Endothelial cell of umbilical vein (primary cell): Measurements from ENCODE around the gene QPCT. TPM values are rescaled to one million over a fixed set of nuclear protein-coding genes. Genes with fewer than 3 reads are reported as not detected.
A peak's percentile ranks its signal among the peaks of the same experiment; 100 is the strongest.

Experiments
- BruUV-seq: library from RNA; stranded (reverse); fragments of 400-500 nt; replicated peaks from 2 replicates; lab custom pipeline; 2021; lab: Mats Ljungman, UMichigan
- CTCF ChIA-PET: fragments of 300-600, 350-600 bp; sonication (Branson Sonifier 250); formaldehyde crosslinking; loops from one replicate; lab custom pipeline; 2021; ENCODE audit warnings: antibody characterized with exemption, inconsistent platforms; lab: Charles Lee
- POLR2A ChIA-PET: fragments of 300-600, 350-600 bp; sonication (Branson Sonifier 250); formaldehyde crosslinking; loops from one replicate; lab custom pipeline; 2021; ENCODE audit warnings: antibody characterized with exemption, inconsistent platforms; lab: Charles Lee
- DNase-seq: peaks from one replicate; pipeline ENCODE4 v3.0.0-alpha.2; 2011; ENCODE audit warnings: low read depth, low spot score
- FAIRE-seq: peaks from 2 replicates; lab custom pipeline; 2011; peaks lifted over from hg19 to GRCh38; lab: Jason Lieb, UNC
- H2AFZ ChIP-seq: 2 replicates; pipeline ENCODE4 v1.6.0; 2012; ENCODE audit warnings: low read depth, low read length, control low read depth, inconsistent platforms
- H3K27ac ChIP-seq: 2 replicates; pipeline ENCODE4 v1.5.1; 2011; ENCODE audit warnings: low read depth, mild to moderate bottlenecking, control low read depth, low read length, moderate library complexity; ENCODE audit not compliant: insufficient read depth
- H3K27me3 ChIP-seq, 2 experiments: 2 replicates each; pipeline versions ENCODE4 v1.6.0 to v1.6.1; 2011; ENCODE audit warnings: low read length in 2 of 2, mixed read lengths in 1 of 2; ENCODE audit not compliant: control insufficient read depth in 2 of 2, insufficient read depth in 2 of 2
- H3K36me3 ChIP-seq, 2 experiments: 2 replicates in 1 of 2; 3 replicates in 1 of 2; pipeline ENCODE4 v1.5.1; 2011; ENCODE audit warnings: low read length in 2 of 2, mild to moderate bottlenecking in 1 of 2, moderate library complexity in 1 of 2; ENCODE audit not compliant: control insufficient read depth in 2 of 2, insufficient read depth in 2 of 2; ENCODE audit errors: extremely low read depth in 1 of 2
- H3K4me1 ChIP-seq: 3 replicates; pipeline ENCODE4 v1.5.1; 2011; ENCODE audit warnings: mild to moderate bottlenecking, low read length; ENCODE audit not compliant: control insufficient read depth, insufficient read depth; ENCODE audit errors: extremely low read depth
- H3K4me2 ChIP-seq: 2 replicates; pipeline ENCODE4 v1.6.1; 2011; ENCODE audit warnings: low read length, control low read depth, mixed read lengths; ENCODE audit not compliant: insufficient read depth
- H3K4me3 ChIP-seq, 3 experiments: fragments of 200-600 bp in 1 of 3; sonication (generic), shearing (Covaris generic) in 1 of 3; replicated peaks in 1 of 3; 2 replicates each; pipeline ENCODE4 v1.5.1; 2011 to 2016; ENCODE audit warnings: control low read depth in 3 of 3, low read length in 3 of 3, mild to moderate bottlenecking in 2 of 3, inconsistent platforms in 1 of 3, low read depth in 1 of 3, moderate library complexity in 1 of 3; ENCODE audit not compliant: insufficient read depth in 1 of 3
- H3K79me2 ChIP-seq: 2 replicates; pipeline ENCODE4 v1.6.0; 2012; ENCODE audit warnings: low read length, inconsistent platforms; ENCODE audit not compliant: control insufficient read depth, insufficient read depth
- H3K9ac ChIP-seq: replicated peaks from 2 replicates; pipeline ENCODE3; 2011; ENCODE audit warnings: low read length, control low read depth; ENCODE audit not compliant: insufficient read depth; ENCODE audit errors: extremely low read depth
- H3K9me1 ChIP-seq: replicated peaks from 3 replicates; pipeline ENCODE4 v1.6.0; 2011; ENCODE audit warnings: mild to moderate bottlenecking, low read length; ENCODE audit not compliant: control insufficient read depth, insufficient read depth; ENCODE audit errors: extremely low read depth
- H3K9me3 ChIP-seq: replicated peaks from 2 replicates; pipeline ENCODE4 v1.5.1; 2012; ENCODE audit warnings: low read length, inconsistent platforms; ENCODE audit not compliant: control insufficient read depth, insufficient read depth
- H4K20me1 ChIP-seq: replicated peaks from 2 replicates; pipeline ENCODE3; 2011; ENCODE audit warnings: mild to moderate bottlenecking, low read length; ENCODE audit not compliant: control insufficient read depth, insufficient read depth; ENCODE audit errors: extremely low read depth
- EZH2 ChIP-seq: IDR thresholded peaks from 2 replicates; pipeline ENCODE4 v1.6.1; 2012; ENCODE audit warnings: borderline replicate concordance, low read depth, mild to moderate bottlenecking, moderate library complexity, low read length, inconsistent platforms; ENCODE audit not compliant: severe bottlenecking
- GATA2 ChIP-seq: IDR thresholded peaks from 2 replicates; pipeline ENCODE4 v1.7.0; 2011; ENCODE audit warnings: low read depth, mild to moderate bottlenecking, moderate library complexity, mixed read lengths, low read length; ENCODE audit not compliant: insufficient read length, insufficient read depth
- JUN ChIP-seq: IDR thresholded peaks from 2 replicates; pipeline ENCODE4 v1.6.1; 2011; ENCODE audit warnings: borderline replicate concordance, low read depth; ENCODE audit not compliant: insufficient read length, insufficient read depth
- MAX ChIP-seq: IDR thresholded peaks from 2 replicates; pipeline ENCODE4 v1.6.1; 2011; ENCODE audit not compliant: insufficient read depth, insufficient read length
- MYC ChIP-seq: IDR thresholded peaks from one replicate; pipeline ENCODE4 v1.6.1; 2011; ENCODE audit warnings: mild to moderate bottlenecking, low read depth, low read length
- POLR2A ChIP-seq: IDR thresholded peaks from 2 replicates; pipeline ENCODE4 v1.6.1; 2012; ENCODE audit warnings: low read depth, mild to moderate bottlenecking, control low read depth, low read length
- dilution Hi-C: fragments of 300-500 bp; cut with MboI; formaldehyde crosslinking; loops from one replicate; pipeline ENCODE4 v1.15.0; 2019; ENCODE audit warnings: low sequenced_read_pairs; ENCODE audit not compliant: extremely low pct_ligation_motif_present
- intact Hi-C: fragments of 100-400 bp; cut with micrococcal nuclease; formaldehyde crosslinking; loops from one replicate; pipeline ENCODE4 v1.10.0; 2022
- polyA plus RNA-seq, 4 experiments: library from polyadenylated mRNA; depleted of rRNA in 3 of 4; stranded (reverse) in 3 of 4; unstranded in 1 of 4; fragments of >200 nt; gene quantifications; 2 replicates each; pipeline versions ENCODE4 v1.2.1 to v1.2.3, GENCODE V29; 2011 to 2012; ENCODE audit warnings: missing spikeins in 1 of 4
- total RNA-seq: library from RNA; stranded (reverse); gene quantifications from 2 replicates; pipeline ENCODE4 v1.2.3, GENCODE V29; 2021
- TF ChIP-seq, protein P1 (sequence below), 2 donors: IDR thresholded peaks; 1 replicate in 1 of 2; 2 replicates in 1 of 2; pipeline ENCODE4 v1.5.1; 2011; ENCODE audit warnings: low read length in 2 of 2, mild to moderate bottlenecking in 2 of 2, moderate library complexity in 2 of 2, control low read depth in 1 of 2, inconsistent platforms in 1 of 2, low read depth in 1 of 2; ENCODE audit not compliant: insufficient read depth in 1 of 2; ENCODE audit errors: extremely low read depth in 1 of 2

Gene QPCT
- total and polyA plus RNA-seq, 2 donors (not counting 3 experiments of a cell fraction or from before 2014, with no cell fraction given), result 12.8 to 17.2 TPM

GRCh38 chr2:37387148-37387835 is 42.9 kb downstream of the QPCT start:
- Histone ChIP-seq H3K4me1 (peaks cover 28% of the 10 kb centered on the region), H3K4me2 (no peak overlapping the region), H3K27ac (no peak overlapping the region), H4K20me1 (no peaks in the 10 kb centered on the region), H3K27me3 (no peaks in the 10 kb centered on the region), H3K9me1 (no peaks in the 10 kb centered on the region), H2AFZ (peak overlapping the region; percentile 37), H3K4me3 (no peak overlapping the region), H3K79me2 (no peaks in the 10 kb centered on the region), H3K9me3 (no peaks in the 10 kb centered on the region), H3K36me3 (no peaks in the 10 kb centered on the region), H3K9ac (no peak overlapping the region)
- DNase-seq (no peak), FAIRE-seq (no peak)
- dilution Hi-C loops, result no loop called here
- no TSS peak for BruUV-seq
- intact Hi-C loops, result no loop called here
- no peak for TF ChIP-seq JUN
- TF ChIP-seq GATA2, result no peak
- TF ChIP-seq MAX, result no peak
- TF ChIP-seq, protein P1, sequence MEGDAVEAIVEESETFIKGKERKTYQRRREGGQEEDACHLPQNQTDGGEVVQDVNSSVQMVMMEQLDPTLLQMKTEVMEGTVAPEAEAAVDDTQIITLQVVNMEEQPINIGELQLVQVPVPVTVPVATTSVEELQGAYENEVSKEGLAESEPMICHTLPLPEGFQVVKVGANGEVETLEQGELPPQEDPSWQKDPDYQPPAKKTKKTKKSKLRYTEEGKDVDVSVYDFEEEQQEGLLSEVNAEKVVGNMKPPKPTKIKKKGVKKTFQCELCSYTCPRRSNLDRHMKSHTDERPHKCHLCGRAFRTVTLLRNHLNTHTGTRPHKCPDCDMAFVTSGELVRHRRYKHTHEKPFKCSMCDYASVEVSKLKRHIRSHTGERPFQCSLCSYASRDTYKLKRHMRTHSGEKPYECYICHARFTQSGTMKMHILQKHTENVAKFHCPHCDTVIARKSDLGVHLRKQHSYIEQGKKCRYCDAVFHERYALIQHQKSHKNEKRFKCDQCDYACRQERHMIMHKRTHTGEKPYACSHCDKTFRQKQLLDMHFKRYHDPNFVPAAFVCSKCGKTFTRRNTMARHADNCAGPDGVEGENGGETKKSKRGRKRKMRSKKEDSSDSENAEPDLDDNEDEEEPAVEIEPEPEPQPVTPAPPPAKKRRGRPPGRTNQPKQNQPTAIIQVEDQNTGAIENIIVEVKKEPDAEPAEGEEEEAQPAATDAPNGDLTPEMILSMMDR (IDR thresholded peaks at IDR 0.05; ENCODE audit: extremely low read depth in 1 of 2, insufficient read depth in 1 of 2, low read depth in 1 of 2, low read length in 2 of 2), result no peak
- no peak for TF ChIP-seq EZH2
- no peak for TF ChIP-seq POLR2A
- TF ChIP-seq MYC, result no peak
- CTCF ChIA-PET, result interaction anchor here (1.1 to 3.4 kb wide), 3 partner anchors 9 to 490 kb away, joined by 3 to 17 read pairs (median 3); no protein-coding TSS in a partner anchor
- POLR2A ChIA-PET, result no interaction called here
